MM.1S (cell line): ENCODE measurements around the gene OPRL1.

Source experiments
- EZH2 ChIP-seq: fragments of 300-600 bp; sonication (generic); optimal IDR thresholded peaks from 2 replicates; pipeline ENCODE3; 2017; ENCODE audit warnings: low read depth, mild to moderate bottlenecking, antibody characterized with exemption, low read length, mixed read lengths
- EZH2phosphoT487 ChIP-seq: fragments of 300-600 bp; sonication (generic); IDR thresholded peaks from 2 replicates; pipeline ENCODE4 v1.6.1; 2018; ENCODE audit warnings: antibody characterized with exemption, low read length
- TF ChIP-seq, protein P1 (sequence below): fragments of 300-600 bp; sonication (generic); IDR thresholded peaks from 2 replicates; pipeline ENCODE4 v1.5.1; 2016; ENCODE audit warnings: antibody characterized with exemption, low read length, mixed read lengths

DNA sequence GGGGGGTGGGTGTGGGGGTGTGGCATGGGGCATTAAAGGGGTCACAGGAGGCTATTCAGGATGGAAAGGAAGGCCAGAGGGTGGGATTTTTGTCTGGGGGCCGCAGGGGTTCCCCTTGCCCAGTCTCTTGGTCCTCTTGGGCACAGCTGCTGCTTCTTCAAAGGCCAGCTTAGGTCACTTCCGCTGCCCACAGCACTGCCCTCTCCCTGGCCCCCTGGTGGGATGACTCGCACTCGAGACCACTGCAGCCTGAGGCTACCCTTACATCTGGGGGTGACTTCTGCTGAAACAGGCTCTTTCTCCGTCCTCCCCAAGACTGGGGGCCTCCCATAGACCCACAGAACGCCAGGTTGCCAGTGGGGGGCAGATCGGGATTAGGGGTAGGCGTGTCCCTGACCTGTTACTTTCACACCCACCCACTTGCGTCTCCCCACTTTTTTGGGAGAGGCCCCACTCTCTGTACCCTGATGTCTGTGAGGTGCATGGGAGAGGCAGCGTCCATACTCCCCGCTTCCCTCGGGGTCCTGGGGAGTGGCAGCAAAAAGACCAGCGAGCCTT lies 3.0 kb downstream of the OPRL1 start:
- TF ChIP-seq, protein P1, sequence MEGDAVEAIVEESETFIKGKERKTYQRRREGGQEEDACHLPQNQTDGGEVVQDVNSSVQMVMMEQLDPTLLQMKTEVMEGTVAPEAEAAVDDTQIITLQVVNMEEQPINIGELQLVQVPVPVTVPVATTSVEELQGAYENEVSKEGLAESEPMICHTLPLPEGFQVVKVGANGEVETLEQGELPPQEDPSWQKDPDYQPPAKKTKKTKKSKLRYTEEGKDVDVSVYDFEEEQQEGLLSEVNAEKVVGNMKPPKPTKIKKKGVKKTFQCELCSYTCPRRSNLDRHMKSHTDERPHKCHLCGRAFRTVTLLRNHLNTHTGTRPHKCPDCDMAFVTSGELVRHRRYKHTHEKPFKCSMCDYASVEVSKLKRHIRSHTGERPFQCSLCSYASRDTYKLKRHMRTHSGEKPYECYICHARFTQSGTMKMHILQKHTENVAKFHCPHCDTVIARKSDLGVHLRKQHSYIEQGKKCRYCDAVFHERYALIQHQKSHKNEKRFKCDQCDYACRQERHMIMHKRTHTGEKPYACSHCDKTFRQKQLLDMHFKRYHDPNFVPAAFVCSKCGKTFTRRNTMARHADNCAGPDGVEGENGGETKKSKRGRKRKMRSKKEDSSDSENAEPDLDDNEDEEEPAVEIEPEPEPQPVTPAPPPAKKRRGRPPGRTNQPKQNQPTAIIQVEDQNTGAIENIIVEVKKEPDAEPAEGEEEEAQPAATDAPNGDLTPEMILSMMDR, result no peak
- TF ChIP-seq EZH2, result no peak
- no peak for TF ChIP-seq EZH2phosphoT487
